ENCODE results near the gene OLIG1.

Gene OLIG1

DNA sequence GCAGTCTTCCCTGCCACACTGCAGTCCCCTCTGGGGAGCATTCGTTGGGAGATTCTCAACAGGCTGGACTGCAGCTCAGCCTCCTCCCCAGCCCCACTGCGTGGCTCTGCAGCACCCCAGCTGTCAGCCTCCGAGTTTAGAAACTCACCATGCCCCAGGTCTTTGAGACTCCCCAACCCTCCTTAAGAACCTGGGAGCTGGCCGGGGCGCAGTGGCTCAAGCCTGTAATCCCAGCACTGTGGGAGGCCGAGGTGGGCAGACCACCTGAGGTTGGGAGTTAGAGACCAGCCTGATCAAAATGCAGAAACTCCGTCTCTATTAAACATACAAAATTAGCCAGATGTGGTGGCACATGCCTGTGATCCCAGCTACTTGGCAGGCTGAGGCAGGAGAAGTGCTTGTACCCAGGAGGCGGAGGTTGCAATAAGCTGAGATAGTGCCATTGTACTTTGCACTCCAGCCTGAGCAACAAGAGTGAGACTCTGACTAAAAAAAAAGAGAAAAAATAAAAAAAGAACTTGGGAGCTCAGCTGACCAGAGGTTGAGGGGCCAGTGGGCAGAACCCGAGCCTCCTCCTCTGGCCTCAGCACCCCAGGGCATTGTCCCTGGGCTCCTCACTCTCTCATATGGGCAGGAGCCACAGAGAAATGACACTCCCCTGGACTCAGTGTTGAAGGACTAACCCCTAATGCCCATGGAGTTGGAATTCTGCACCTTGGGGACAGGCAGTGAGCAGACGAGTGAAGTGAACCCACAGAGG lies 38.6 kb upstream of the OLIG1 start:
- H3K27ac ChIP-seq, result no peak overlapping the region
- no peak for TF ChIP-seq ZFX (IDR thresholded peaks at IDR 0.05; ENCODE audit: borderline replicate concordance)
- TF ChIP-seq, protein P1, sequence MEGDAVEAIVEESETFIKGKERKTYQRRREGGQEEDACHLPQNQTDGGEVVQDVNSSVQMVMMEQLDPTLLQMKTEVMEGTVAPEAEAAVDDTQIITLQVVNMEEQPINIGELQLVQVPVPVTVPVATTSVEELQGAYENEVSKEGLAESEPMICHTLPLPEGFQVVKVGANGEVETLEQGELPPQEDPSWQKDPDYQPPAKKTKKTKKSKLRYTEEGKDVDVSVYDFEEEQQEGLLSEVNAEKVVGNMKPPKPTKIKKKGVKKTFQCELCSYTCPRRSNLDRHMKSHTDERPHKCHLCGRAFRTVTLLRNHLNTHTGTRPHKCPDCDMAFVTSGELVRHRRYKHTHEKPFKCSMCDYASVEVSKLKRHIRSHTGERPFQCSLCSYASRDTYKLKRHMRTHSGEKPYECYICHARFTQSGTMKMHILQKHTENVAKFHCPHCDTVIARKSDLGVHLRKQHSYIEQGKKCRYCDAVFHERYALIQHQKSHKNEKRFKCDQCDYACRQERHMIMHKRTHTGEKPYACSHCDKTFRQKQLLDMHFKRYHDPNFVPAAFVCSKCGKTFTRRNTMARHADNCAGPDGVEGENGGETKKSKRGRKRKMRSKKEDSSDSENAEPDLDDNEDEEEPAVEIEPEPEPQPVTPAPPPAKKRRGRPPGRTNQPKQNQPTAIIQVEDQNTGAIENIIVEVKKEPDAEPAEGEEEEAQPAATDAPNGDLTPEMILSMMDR (IDR thresholded peaks at IDR 0.05), result no peak

DNA sequence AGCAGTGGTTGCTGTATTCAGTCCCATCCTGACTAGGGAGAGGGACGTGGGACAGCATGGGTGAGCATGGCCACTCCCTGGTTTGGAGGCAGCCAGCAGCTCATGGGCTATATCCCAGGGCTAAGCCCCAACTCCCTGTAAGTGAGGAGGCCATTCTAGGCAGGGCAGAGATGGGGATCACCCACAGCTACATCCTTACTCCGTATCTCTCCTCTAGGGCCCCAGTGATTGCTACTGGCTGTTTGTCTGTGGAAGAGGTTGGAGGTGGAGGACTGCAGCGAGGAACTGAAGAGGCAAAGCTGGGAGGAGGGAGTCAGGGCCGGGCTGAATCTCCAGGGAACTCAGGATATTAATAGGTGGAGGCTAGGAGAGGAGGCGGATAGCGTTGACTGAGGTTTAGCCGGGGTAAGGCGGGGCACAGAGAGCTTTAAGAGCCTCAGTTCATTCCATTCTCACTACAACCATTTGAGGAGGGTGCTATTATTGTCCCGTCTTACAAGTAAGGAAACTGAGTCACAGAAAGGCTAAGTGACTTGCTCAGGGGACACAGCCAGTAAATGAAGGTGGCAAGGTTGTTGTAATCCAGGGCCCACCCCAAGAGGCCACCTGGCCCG lies 37.4 kb upstream of the OLIG1 start:
- no peak overlapping the region for H3K27ac ChIP-seq
- no peak for TF ChIP-seq ZFX (IDR thresholded peaks at IDR 0.05; ENCODE audit: borderline replicate concordance)
- TF ChIP-seq, protein P1 (IDR thresholded peaks at IDR 0.05), result no peak

DNA sequence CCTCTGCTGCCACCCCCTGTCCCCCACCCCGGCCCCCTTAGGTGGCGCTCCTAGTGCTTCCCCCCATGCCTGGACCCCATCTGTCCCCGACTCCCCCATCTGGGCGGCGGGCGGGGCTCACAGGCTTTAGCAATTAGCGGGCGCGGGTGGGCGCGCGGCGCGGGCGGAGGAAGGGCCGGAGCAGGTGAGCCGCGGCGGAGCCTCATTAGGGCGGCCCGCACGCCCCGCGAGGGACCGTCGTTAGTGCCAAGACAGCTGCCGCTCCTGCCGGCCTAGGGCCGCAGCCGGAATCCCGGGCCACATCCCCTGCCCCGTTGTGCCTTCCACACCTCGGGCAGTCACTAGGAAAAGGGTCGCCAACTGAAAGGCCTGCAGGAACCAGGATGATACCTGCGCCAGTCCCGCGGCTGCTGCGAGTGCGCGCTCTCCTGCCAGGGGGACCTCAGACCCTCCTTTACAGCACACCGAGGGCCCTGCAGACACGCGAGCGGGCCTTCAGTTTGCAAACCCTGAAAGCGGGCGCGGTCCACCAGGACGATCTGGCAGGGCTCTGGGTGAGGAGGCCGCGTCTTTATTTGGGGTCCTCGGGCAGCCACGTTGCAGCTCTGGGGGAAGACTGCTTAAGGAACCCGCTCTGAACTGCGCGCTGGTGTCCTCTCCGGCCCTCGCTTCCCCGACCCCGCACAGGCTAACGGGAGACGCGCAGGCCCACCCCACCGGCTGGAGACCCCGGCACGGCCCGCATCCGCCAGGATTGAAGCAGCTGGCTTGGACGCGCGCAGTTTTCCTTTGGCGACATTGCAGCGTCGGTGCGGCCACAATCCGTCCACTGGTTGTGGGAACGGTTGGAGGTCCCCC lies 36.6 kb upstream of the OLIG1 start:
- TF ChIP-seq, protein P1 (IDR thresholded peaks at IDR 0.05), result no peak
- TF ChIP-seq ZFX (IDR thresholded peaks at IDR 0.05; ENCODE audit: borderline replicate concordance), result no peak

DNA sequence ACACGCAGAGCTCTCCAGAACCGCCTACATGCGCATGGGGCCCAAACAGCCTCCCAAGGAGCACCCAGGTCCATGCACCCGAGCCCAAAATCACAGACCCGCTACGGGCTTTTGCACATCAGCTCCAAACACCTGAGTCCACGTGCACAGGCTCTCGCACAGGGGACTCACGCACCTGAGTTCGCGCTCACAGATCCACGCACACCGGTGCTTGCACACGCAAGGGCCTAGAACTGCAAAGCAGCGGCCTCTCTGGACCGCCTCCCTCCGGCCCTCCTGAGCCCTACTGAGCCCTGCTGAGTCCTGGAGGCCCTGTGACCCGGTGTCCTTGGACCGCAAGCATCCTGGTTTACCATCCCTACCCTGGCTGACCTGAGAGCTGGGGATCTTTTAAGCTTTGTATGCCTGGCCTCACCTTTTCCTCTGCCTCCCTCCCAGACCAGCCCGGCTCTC lies 36.0 kb upstream of the OLIG1 start:
- TF ChIP-seq, protein P1 (IDR thresholded peaks at IDR 0.05), result no peak
- no peak for TF ChIP-seq ZFX (IDR thresholded peaks at IDR 0.05; ENCODE audit: borderline replicate concordance)
- H3K27ac ChIP-seq, result no peak overlapping the region

More for the DNA sequence above, 36.6 kb upstream of the OLIG1 start:
- H3K27ac ChIP-seq, result no peak overlapping the region

DNA sequence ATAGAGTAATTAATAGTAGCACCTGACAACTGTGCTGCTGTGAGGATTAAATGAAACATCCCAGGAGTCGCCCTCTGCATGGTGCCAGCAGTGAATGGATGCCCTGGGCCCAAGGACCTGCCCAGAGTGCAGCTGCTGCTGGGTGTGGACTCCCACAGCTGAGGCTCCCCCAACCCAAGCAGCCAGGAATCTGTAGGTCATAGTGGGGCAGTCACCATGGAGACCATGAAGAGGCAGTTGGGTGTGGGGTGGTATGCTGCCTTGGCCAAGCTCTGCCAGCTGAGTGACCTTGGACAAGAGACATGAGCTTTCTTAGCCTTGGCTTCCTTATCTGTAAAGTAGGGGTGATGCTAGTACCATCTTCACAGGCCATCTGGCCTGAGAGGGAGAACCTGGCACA lies 34.8 kb upstream of the OLIG1 start:
- no peak for TF ChIP-seq ZFX (IDR thresholded peaks at IDR 0.05; ENCODE audit: borderline replicate concordance)
- TF ChIP-seq, protein P1 (IDR thresholded peaks at IDR 0.05), result no peak
- no peak overlapping the region for H3K27ac ChIP-seq

DNA sequence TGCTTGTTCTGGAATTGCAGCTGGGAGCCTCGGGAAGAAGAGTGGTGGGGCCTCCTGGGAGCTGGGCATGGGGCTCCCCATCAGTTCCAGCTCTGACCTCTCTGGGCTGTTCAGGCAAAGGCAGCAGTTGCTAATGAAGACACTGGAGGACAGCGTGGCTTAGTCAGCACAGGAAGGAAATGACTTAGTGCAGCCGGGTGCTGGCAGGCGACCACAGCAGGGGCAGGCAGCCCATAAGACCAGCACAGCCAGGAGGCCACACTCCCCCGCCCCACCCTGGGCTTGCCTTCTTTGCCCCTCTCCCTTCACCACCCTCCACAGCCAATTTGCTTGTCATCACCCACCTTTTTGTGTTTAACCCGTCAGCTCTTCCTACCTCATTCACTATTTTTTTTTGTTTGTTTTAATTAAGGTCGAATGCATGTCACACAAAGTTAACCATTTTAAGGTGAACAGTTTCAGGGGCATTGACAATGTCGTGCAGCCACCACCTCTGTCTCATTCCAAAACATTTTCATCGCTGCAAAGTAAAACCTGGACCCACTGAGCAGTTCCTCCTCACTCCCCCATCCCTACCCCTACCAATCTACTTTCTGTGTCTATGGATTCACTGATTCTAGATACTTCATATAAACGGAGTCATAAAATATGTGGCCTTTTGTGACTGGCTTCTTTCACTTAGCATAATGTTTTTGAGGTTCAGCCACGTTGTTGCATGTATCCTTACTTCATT lies 33.3 kb upstream of the OLIG1 start:
- TF ChIP-seq, protein P1 (IDR thresholded peaks at IDR 0.05), result no peak
- no peak for TF ChIP-seq ZFX (IDR thresholded peaks at IDR 0.05; ENCODE audit: borderline replicate concordance)
- no peak overlapping the region for H3K27ac ChIP-seq

Data from 22Rv1 (cell line).